Fibroblast of pulmonary artery (primary cell): ENCODE data around the gene SH3PXD2A.

Experiments used
- DNase-seq: peaks from one replicate; pipeline ENCODE4 v3.0.0-alpha.2; 2010; ENCODE audit warnings: low read depth
- H3K4me3 ChIP-seq: replicated peaks from 2 replicates; pipeline ENCODE4 v1.5.1; 2011; ENCODE audit warnings: low read depth, mild to moderate bottlenecking, control low read depth, low read length, moderate library complexity
- CTCF ChIP-seq: IDR thresholded peaks from 2 replicates; pipeline ENCODE4 v1.5.1; 2011; ENCODE audit warnings: mild to moderate bottlenecking, control low read depth, low read length, inconsistent platforms; ENCODE audit errors: missing control alignments

SH3PXD2A gene

GRCh38 chr10:103836273-103836672, 19.1 kb downstream of the SH3PXD2A start:
- no peak for DNase-seq
- TF ChIP-seq CTCF = no peak
- H3K4me3 ChIP-seq = no peak overlapping the region

GRCh38 chr10:103835096-103836050, 20.0 kb downstream of the SH3PXD2A start:
- TF ChIP-seq CTCF = no peak
- peak; percentile 95 for DNase-seq
- H3K4me3 ChIP-seq = no peak overlapping the region

GRCh38 chr10:103834436-103835095, 20.8 kb downstream of the SH3PXD2A start:
- no peak overlapping the region for H3K4me3 ChIP-seq
- TF ChIP-seq CTCF = no peak
- DNase-seq = no peak

GRCh38 chr10:103833731-103834365, 21.5 kb downstream of the SH3PXD2A start:
- no peak for TF ChIP-seq CTCF
- peak; percentile 78 for DNase-seq
- H3K4me3 ChIP-seq = no peak overlapping the region

- H3K4me3 ChIP-seq = no peak overlapping the region
- DNase-seq = no peak
- TF ChIP-seq CTCF = no peak
These were observed 22.6 kb downstream of the SH3PXD2A start for GRCh38 chr10:103832806-103833205.

GRCh38 chr10:103829838-103830465, 25.4 kb downstream of the SH3PXD2A start:
- H3K4me3 ChIP-seq = no peak overlapping the region
- DNase-seq = no peak
- no peak for TF ChIP-seq CTCF
